ENCODE results near the gene TFAP2E.

DNA sequence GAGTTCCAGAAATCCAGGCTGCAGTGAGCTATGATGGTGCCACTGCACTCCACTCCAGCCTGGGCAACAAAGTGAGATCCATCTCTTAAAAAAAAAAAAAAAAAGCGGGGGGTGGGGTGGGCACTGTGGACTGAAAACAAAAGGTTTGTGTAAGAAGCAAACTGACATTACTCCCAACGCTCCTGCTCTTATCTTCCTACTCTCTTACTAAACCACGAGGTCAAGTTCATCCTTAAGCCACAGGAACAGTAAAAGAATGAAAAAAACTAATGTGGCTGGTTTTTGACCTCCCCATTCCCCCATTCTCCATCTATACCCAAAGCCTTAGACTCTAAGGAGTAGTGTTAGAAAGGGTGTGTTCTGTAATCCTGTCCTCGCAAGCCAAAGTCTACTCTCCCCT is 30.8 kb downstream of the TFAP2E start:
- no peak for TF ChIP-seq CTCF (IDR thresholded peaks at IDR 0.05)
- TF ChIP-seq POLR2A (IDR thresholded peaks at IDR 0.05): no peak

All from body of pancreas (tissue), 4 donors.